Stimulated activated CD8-positive, alpha-beta memory T cell treated with anti-CD3 and anti-CD28 coated beads, Interleukin-12 subunit alpha, Interleukin-12 subunit beta, amount 100 ng/mL, for 24 hours (primary cell): ENCODE results near the gene SNAI3.
A peak's percentile ranks its signal among the peaks of the same experiment; 100 is the strongest.

Source experiments
- DNase-seq: peaks from one replicate; pipeline ENCODE4 v3.0.0-alpha.2; 2020; ENCODE audit errors: extremely low read depth

SNAI3 gene

GRCh38 chr16:88705801-88706228, 19.5 kb upstream of the SNAI3 start:
- DNase-seq: no peak

GRCh38 chr16:88705076-88705684, 18.9 kb upstream of the SNAI3 start:
- DNase-seq: no peak

GRCh38 chr16:88703486-88704309, 17.4 kb upstream of the SNAI3 start:
- DNase-seq: peak; percentile 46

GRCh38 chr16:88702371-88703210, 16.3 kb upstream of the SNAI3 start:
- DNase-seq: no peak

GRCh38 chr16:88701581-88702370, 15.5 kb upstream of the SNAI3 start:
- DNase-seq: no peak

- DNase-seq: peak; percentile 89
Observed at GRCh38 chr16:88700636-88701482, 14.6 kb upstream of the SNAI3 start.

GRCh38 chr16:88700322-88700635, 14.0 kb upstream of the SNAI3 start:
- DNase-seq: no peak

- DNase-seq: no peak
Observed at GRCh38 chr16:88699180-88699579, 12.9 kb upstream of the SNAI3 start.

- DNase-seq: no peak
Observed at GRCh38 chr16:88698646-88699045, 12.3 kb upstream of the SNAI3 start.

GRCh38 chr16:88697831-88698615, 11.7 kb upstream of the SNAI3 start:
- no peak for DNase-seq

GRCh38 chr16:88697116-88697830, 11.0 kb upstream of the SNAI3 start:
- DNase-seq: no peak

GRCh38 chr16:88696441-88696840, 10.1 kb upstream of the SNAI3 start:
- no peak for DNase-seq

GRCh38 chr16:88695753-88696152, 9.4 kb upstream of the SNAI3 start:
- DNase-seq: no peak

- DNase-seq: no peak
Observed at GRCh38 chr16:88695218-88695617, 8.9 kb upstream of the SNAI3 start.

GRCh38 chr16:88694221-88695087, 8.1 kb upstream of the SNAI3 start:
- no peak for DNase-seq

GRCh38 chr16:88693420-88694177, 7.3 kb upstream of the SNAI3 start:
- no peak for DNase-seq

GRCh38 chr16:88692861-88693260, 6.6 kb upstream of the SNAI3 start:
- no peak for DNase-seq
